ENCODE results near the gene TMEM121.

- TF ChIP-seq POLR2AphosphoS5 (IDR thresholded peaks at IDR 0.05; ENCODE audit: low read depth, low read length) (no peak), TAF1 (IDR thresholded peaks at IDR 0.05; ENCODE audit: borderline replicate concordance, insufficient read depth, low read length) (no peak), FOXP2 (optimal IDR thresholded peaks at IDR 0.05; ENCODE audit: borderline replicate concordance, extremely low read depth, extremely low read length, insufficient read depth) (no peak)
Measured at GRCh38 chr14:105486163-105486973, 40.0 kb upstream of the TMEM121 start, which contains the start of gene CRIP1.

Measured in PFSK-1 (cell line).